DND-41 (cell line): Measurements from ENCODE around the gene SPTSSB.

Experiments used
- ATAC-seq: fragments of 200-7000 bp; cut with Tn5 transposase; 3 replicates; pipeline ENCODE4 v1.9.1; 2021; ENCODE audit warnings: low read depth; ENCODE audit not compliant: insufficient read depth
- DNase-seq: peaks from one replicate; pipeline ENCODE4 v3.0.0-alpha.2; 2020
- H2AFZ ChIP-seq: 2 replicates; pipeline ENCODE4 v1.6.0; 2012; ENCODE audit warnings: low read depth, low read length
- H3K27ac ChIP-seq: 2 replicates; pipeline ENCODE4 v1.5.1; 2012; ENCODE audit warnings: low read length, inconsistent platforms
- H3K27me3 ChIP-seq: fragments of 200-600 bp; sonication (generic); 2 replicates; pipeline ENCODE4 v1.6.0; 2012; ENCODE audit warnings: low read length, mild to moderate bottlenecking, inconsistent platforms; ENCODE audit not compliant: insufficient read depth, poor library complexity
- H3K36me3 ChIP-seq: 2 replicates; pipeline ENCODE4 v1.5.1; 2012; ENCODE audit warnings: low read length, inconsistent platforms; ENCODE audit not compliant: insufficient read depth
- H3K4me1 ChIP-seq: 2 replicates; pipeline ENCODE4 v1.5.1; 2012; ENCODE audit warnings: mild to moderate bottlenecking, low read length; ENCODE audit not compliant: insufficient read depth
- H3K4me2 ChIP-seq: 2 replicates; pipeline ENCODE4 v1.6.0; 2012; ENCODE audit warnings: mild to moderate bottlenecking, moderate library complexity, low read length, inconsistent platforms; ENCODE audit not compliant: insufficient read depth
- H3K4me3 ChIP-seq, 2 experiments: fragments of 200-600 bp in 1 of 2; shearing (Covaris generic) in 1 of 2; 2 replicates each; pipeline ENCODE4 v1.5.1; 2012 to 2016; ENCODE audit warnings: inconsistent platforms in 2 of 2, low read length in 2 of 2, mild to moderate bottlenecking in 2 of 2, low read depth in 1 of 2, moderate library complexity in 1 of 2
- H3K79me2 ChIP-seq: 2 replicates; pipeline ENCODE4 v1.6.0; 2012; ENCODE audit warnings: low read length, inconsistent platforms; ENCODE audit not compliant: insufficient read depth
- H3K9ac ChIP-seq: 2 replicates; pipeline ENCODE4 v1.6.0; 2012; ENCODE audit warnings: low read depth, mild to moderate bottlenecking, inconsistent platforms, low read length, moderate library complexity
- H3K9me3 ChIP-seq: 2 replicates; pipeline ENCODE4 v1.5.1; 2012; ENCODE audit warnings: low read length, moderate library complexity, mild to moderate bottlenecking, inconsistent platforms; ENCODE audit not compliant: insufficient read depth, severe bottlenecking
- H4K20me1 ChIP-seq: 2 replicates; pipeline ENCODE4 v1.6.0; 2012; ENCODE audit warnings: low read length; ENCODE audit not compliant: insufficient read depth
- CTCF ChIP-seq: IDR thresholded peaks from 2 replicates; pipeline ENCODE4 v1.5.1; 2012; ENCODE audit warnings: borderline replicate concordance, low read length, moderate library complexity, mild to moderate bottlenecking; ENCODE audit not compliant: poor library complexity, severe bottlenecking; ENCODE audit errors: extremely low read depth
- EZH2 ChIP-seq: IDR thresholded peaks from 3 replicates; pipeline ENCODE4 v1.6.1; 2012; ENCODE audit warnings: borderline replicate concordance, low read depth, mild to moderate bottlenecking, moderate library complexity, low read length, inconsistent platforms; ENCODE audit not compliant: severe bottlenecking

SPTSSB gene

GRCh38 chr3:161386991-161387770, 15.9 kb upstream of the SPTSSB start:
- Histone ChIP-seq H3K4me1 (no peaks in the 10 kb centered on the region), H3K79me2 (no peaks in the 10 kb centered on the region), H3K27me3 (no peaks in the 10 kb centered on the region), H3K36me3 (no peaks in the 10 kb centered on the region), H3K4me3 (no peak overlapping the region), H2AFZ (no peak overlapping the region), H4K20me1 (no peaks in the 10 kb centered on the region), H3K9me3 (no peaks in the 10 kb centered on the region), H3K9ac (no peak overlapping the region), H3K4me2 (no peak overlapping the region), H3K27ac (no peak overlapping the region)
- ATAC-seq: no peak
- no peak for DNase-seq
- TF ChIP-seq CTCF (no peak), EZH2 (no peak)

- no peak for DNase-seq
- no peak overlapping the region for H3K4me2 ChIP-seq
- no peaks in the 10 kb centered on the region for H4K20me1 ChIP-seq
- H3K9ac ChIP-seq: no peak overlapping the region
- no peak for ATAC-seq
- no peaks in the 10 kb centered on the region for H3K4me1 ChIP-seq
- no peak overlapping the region for H2AFZ ChIP-seq
- H3K79me2 ChIP-seq: no peaks in the 10 kb centered on the region
- H3K27me3 ChIP-seq: peaks cover 7% of the 10 kb centered on the region
- TF ChIP-seq EZH2 (no peak), CTCF (no peak)
- H3K36me3 ChIP-seq: no peaks in the 10 kb centered on the region
- H3K4me3 ChIP-seq: no peak overlapping the region
- H3K27ac ChIP-seq: no peak overlapping the region
- no peaks in the 10 kb centered on the region for H3K9me3 ChIP-seq
Measured at GRCh38 chr3:161372321-161373260, 1.3 kb upstream of the SPTSSB start.

- TF ChIP-seq EZH2: no peak
- TF ChIP-seq CTCF: no peak
- H4K20me1 ChIP-seq: no peaks in the 10 kb centered on the region
- ATAC-seq (no peak), DNase-seq (no peak)
- H2AFZ ChIP-seq: no peak overlapping the region
- H3K9ac ChIP-seq: no peak overlapping the region
- H3K27ac ChIP-seq: no peak overlapping the region
- H3K4me2 ChIP-seq: no peak overlapping the region
- H3K27me3 ChIP-seq: peaks cover 7% of the 10 kb centered on the region
- H3K4me1 ChIP-seq: no peaks in the 10 kb centered on the region
- H3K9me3 ChIP-seq: no peaks in the 10 kb centered on the region
- no peaks in the 10 kb centered on the region for H3K36me3 ChIP-seq
- no peaks in the 10 kb centered on the region for H3K79me2 ChIP-seq
- no peak overlapping the region for H3K4me3 ChIP-seq
Measured at GRCh38 chr3:161369531-161369930, 1.8 kb downstream of the SPTSSB start.
